ENCODE data around the gene CADM1.

- TF ChIP-seq POLR2A (IDR thresholded peaks at IDR 0.05): no peak
- no peak for TF ChIP-seq CTCF (IDR thresholded peaks at IDR 0.05 in 4 of 5, conservative IDR thresholded peaks at IDR 0.05 in 1 of 5)
Observed at GRCh38 chr11:115190196-115190595, 314.0 kb downstream of the CADM1 start.

Data from gastrocnemius medialis (tissue), 4 donors.